ENCODE results near the gene USF2.

The USF2 gene

GRCh38 chr19:35303357-35303915, 34.7 kb downstream of the USF2 start:
- DNase-seq = no peak

GRCh38 chr19:35304036-35304435, 35.3 kb downstream of the USF2 start:
- DNase-seq = no peak

GRCh38 chr19:35305181-35305580, 36.4 kb downstream of the USF2 start:
- DNase-seq = no peak

- no peak for DNase-seq
Observed at GRCh38 chr19:35306473-35307246, 37.9 kb downstream of the USF2 start.

GRCh38 chr19:35307931-35308330, 39.2 kb downstream of the USF2 start:
- DNase-seq = no peak

GRCh38 chr19:35308910-35309309, 40.1 kb downstream of the USF2 start:
- DNase-seq = no peak

- no peak for DNase-seq
Observed at GRCh38 chr19:35309481-35310279, 40.9 kb downstream of the USF2 start.

- no peak for DNase-seq
Observed at GRCh38 chr19:35310331-35310730, 41.6 kb downstream of the USF2 start.

- DNase-seq = no peak
Observed at GRCh38 chr19:35310811-35311465, 42.2 kb downstream of the USF2 start.

GRCh38 chr19:35311901-35312665, 43.3 kb downstream of the USF2 start:
- no peak for DNase-seq

- no peak for DNase-seq
Observed at GRCh38 chr19:35313587-35313986, 44.8 kb downstream of the USF2 start.

- DNase-seq = no peak
Observed at GRCh38 chr19:35314031-35314430, 45.3 kb downstream of the USF2 start.

GRCh38 chr19:35314858-35315470, 46.2 kb downstream of the USF2 start:
- no peak for DNase-seq

GRCh38 chr19:35315883-35316282, 47.1 kb downstream of the USF2 start:
- DNase-seq = no peak

- no peak for DNase-seq
Observed at GRCh38 chr19:35316560-35316959, 47.8 kb downstream of the USF2 start.

GRCh38 chr19:35317464-35318043, 48.8 kb downstream of the USF2 start:
- DNase-seq = no peak

GRCh38 chr19:35318679-35319448, 50.1 kb downstream of the USF2 start:
- no peak for DNase-seq

- no peak for DNase-seq
Observed at GRCh38 chr19:35320065-35320713, 51.4 kb downstream of the USF2 start.

GRCh38 chr19:35321291-35321690, 52.5 kb downstream of the USF2 start:
- no peak for DNase-seq

GRCh38 chr19:35322014-35322413, 53.3 kb downstream of the USF2 start:
- no peak for DNase-seq

Measured in CD4-positive, alpha-beta T cell treated with Interleukin-4 for 4 hours (primary cell).